GM19023 (cell line): ENCODE measurements around the gene GARNL3.

Source experiments
- ATAC-seq: cut with Tn5 transposase; IDR thresholded peaks from one replicate; pipeline ENCODE4 v1.9.1; 2021; ENCODE audit warnings: mild to moderate bottlenecking, moderate library complexity; ENCODE audit not compliant: unreplicated experiment

GARNL3 gene

GRCh38 chr9:127232833-127233549, 31.6 kb upstream of the GARNL3 start:
- no peak for ATAC-seq

GRCh38 chr9:127233550-127233949, 31.0 kb upstream of the GARNL3 start:
- no peak for ATAC-seq

- ATAC-seq = no peak
Measured at GRCh38 chr9:127233989-127234388, 30.6 kb upstream of the GARNL3 start.

GRCh38 chr9:127237801-127238200, 26.8 kb upstream of the GARNL3 start:
- no peak for ATAC-seq

- no peak for ATAC-seq
Measured at GRCh38 chr9:127241354-127241753, 23.2 kb upstream of the GARNL3 start.

- ATAC-seq = peak; percentile 100
Measured at GRCh38 chr9:127244609-127245601, 19.7 kb upstream of the GARNL3 start.

GRCh38 chr9:127245637-127246164, 18.9 kb upstream of the GARNL3 start:
- no peak for ATAC-seq

GRCh38 chr9:127248241-127248640, 16.3 kb upstream of the GARNL3 start:
- no peak for ATAC-seq

- ATAC-seq = no peak
Measured at GRCh38 chr9:127249877-127250276, 14.7 kb upstream of the GARNL3 start.

- no peak for ATAC-seq
Measured at GRCh38 chr9:127250896-127251391, 13.6 kb upstream of the GARNL3 start.

- ATAC-seq = no peak
Measured at GRCh38 chr9:127252410-127253318, 11.9 kb upstream of the GARNL3 start.

- ATAC-seq = no peak
Measured at GRCh38 chr9:127253446-127253845, 11.1 kb upstream of the GARNL3 start.

GRCh38 chr9:127255692-127256091, 8.9 kb upstream of the GARNL3 start:
- no peak for ATAC-seq

- no peak for ATAC-seq
Measured at GRCh38 chr9:127256324-127256723, 8.2 kb upstream of the GARNL3 start.

GRCh38 chr9:127258606-127259471, 5.7 kb upstream of the GARNL3 start:
- ATAC-seq = no peak

GRCh38 chr9:127262602-127263001, 2.0 kb upstream of the GARNL3 start:
- no peak for ATAC-seq

- ATAC-seq = no peak
Measured at GRCh38 chr9:127263237-127263636, 1.3 kb upstream of the GARNL3 start.

- ATAC-seq = no peak
Measured at GRCh38 chr9:127263664-127264063, 910 bp upstream of the GARNL3 start.

GRCh38 chr9:127267793-127268525, 3.4 kb downstream of the GARNL3 start:
- ATAC-seq = no peak
